RWPE1 (cell line): ENCODE measurements around the gene OSBPL10.

Experiments
- CTCF ChIA-PET: fragments of 350-600 bp; sonication (Branson Sonifier 250); formaldehyde crosslinking; extraction: SDS; loops from one replicate; lab custom pipeline; 2021; lab: Yijun Ruan, JAX
- POLR2A ChIA-PET: fragments of 400-600 bp; formaldehyde crosslinking; extraction: SDS; loops from one replicate; lab custom pipeline; 2020; ENCODE audit warnings: antibody characterized with exemption; ENCODE audit not compliant: low non-redundant PET; lab: Yijun Ruan, JAX
- DNase-seq: peaks from one replicate; pipeline ENCODE4 v3.0.0; 2012; ENCODE audit warnings: low spot score
- H3K27ac ChIP-seq: fragments of 450-650 bp; 2 replicates; pipeline ENCODE4 v1.5.1; 2017
- CTCF ChIP-seq: fragments of 450-650 bp; conservative IDR thresholded peaks from 2 replicates; pipeline ENCODE4 v1.5.1; 2017; ENCODE audit warnings: low read depth, mild to moderate bottlenecking

Gene OSBPL10

GRCh38 chr3:31688984-31689383 lies 292.1 kb downstream of the OSBPL10 start:
- DNase-seq = no peak
- ChIA-PET CTCF (no interaction called here), POLR2A (no interaction called here)
- TF ChIP-seq CTCF = no peak
- H3K27ac ChIP-seq = no peak overlapping the region

- no peak overlapping the region for H3K27ac ChIP-seq
- no peak for TF ChIP-seq CTCF
- ChIA-PET POLR2A (no interaction called here), CTCF (no interaction called here)
- no peak for DNase-seq
Observed at GRCh38 chr3:31687020-31687802, 293.9 kb downstream of the OSBPL10 start.

- no peak for DNase-seq
- H3K27ac ChIP-seq = peak overlapping the region; percentile 39
- ChIA-PET CTCF (no interaction called here), POLR2A (no interaction called here)
- no peak for TF ChIP-seq CTCF
Observed at GRCh38 chr3:31680072-31680870, 300.8 kb downstream of the OSBPL10 start.

- DNase-seq = no peak
- ChIA-PET CTCF (interaction anchor here (0.6 kb wide), 1 partner anchor 1120 kb away, joined by 3 read pairs; no protein-coding TSS in a partner anchor), POLR2A (no interaction called here)
- no peak for TF ChIP-seq CTCF
- no peak overlapping the region for H3K27ac ChIP-seq
Observed at GRCh38 chr3:31676556-31676955, 304.5 kb downstream of the OSBPL10 start.

- TF ChIP-seq CTCF = no peak
- DNase-seq = no peak
- H3K27ac ChIP-seq = no peak overlapping the region
- CTCF ChIA-PET = no interaction called here
- POLR2A ChIA-PET = no interaction called here
Observed at GRCh38 chr3:31673950-31674349, 307.1 kb downstream of the OSBPL10 start.

GRCh38 chr3:31671976-31672375 lies 309.1 kb downstream of the OSBPL10 start:
- TF ChIP-seq CTCF = no peak
- CTCF ChIA-PET = no interaction called here
- DNase-seq = no peak
- POLR2A ChIA-PET = no interaction called here
- no peak overlapping the region for H3K27ac ChIP-seq
